Measurements from ENCODE around the gene ABLIM1. TPM values are rescaled to one million over a fixed set of nuclear protein-coding genes. Genes with fewer than 3 reads are reported as not detected.

The ABLIM1 gene
- total and polyA plus RNA-seq, 8 donors, result 28.1 to 276 (median 92.9) TPM

DNA sequence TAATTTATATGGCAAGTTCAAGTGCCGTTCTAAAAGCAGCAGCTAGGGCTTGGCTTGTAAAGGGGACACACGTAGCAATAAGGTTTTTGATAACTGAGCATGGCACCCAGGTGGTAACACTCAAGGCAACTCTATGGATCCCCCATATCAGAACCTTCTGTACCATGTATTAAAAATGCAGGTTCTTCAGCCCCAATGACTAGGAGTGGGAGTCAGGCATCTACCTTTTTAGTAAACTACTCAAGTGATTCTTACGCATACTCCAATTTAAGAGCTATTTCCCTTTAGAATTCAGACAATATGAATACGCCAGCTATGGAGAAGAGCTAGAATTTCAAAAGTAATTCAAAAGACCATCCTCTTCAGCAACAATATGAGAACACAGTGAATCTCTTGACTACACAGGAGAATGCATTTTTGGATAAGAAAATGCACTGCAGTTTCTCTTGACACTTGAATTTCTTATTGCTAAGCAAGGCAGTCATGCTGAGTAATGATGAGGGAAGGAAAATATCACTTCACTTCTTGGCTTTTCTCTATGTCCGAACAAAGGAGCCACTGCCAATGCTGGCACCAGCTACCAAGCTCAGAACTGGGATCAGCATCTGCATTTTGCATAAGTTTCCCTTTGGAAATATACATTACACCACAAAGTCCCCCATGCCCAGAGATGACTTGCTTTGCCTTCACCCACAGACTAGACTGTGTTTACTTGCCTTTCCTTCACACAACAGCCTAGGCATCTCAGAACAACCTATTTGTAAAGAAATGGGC lies 53.5 kb downstream of the ABLIM1 start:
- no peak for DNase-seq
- peaks cover 0 to 17% (median 2%) of the 10 kb centered on the region in 4 donors for H3K36me3 ChIP-seq
- H3K4me3 ChIP-seq, result no peak overlapping the region
- WGBS, 5 donors, result 55 to 78% (median 73%) methylated on average over 5 of the region's 5 CpGs
- no peaks in the 10 kb centered on the region for H3K9me3 ChIP-seq
- H3K27me3 ChIP-seq, result no peaks in the 10 kb centered on the region
- intact Hi-C loops (cut with DNase I; ENCODE audit: low total_unique reads), result no loop called here
- no peak for TF ChIP-seq POLR2A (IDR thresholded peaks at IDR 0.05)
- TF ChIP-seq, protein P1, sequence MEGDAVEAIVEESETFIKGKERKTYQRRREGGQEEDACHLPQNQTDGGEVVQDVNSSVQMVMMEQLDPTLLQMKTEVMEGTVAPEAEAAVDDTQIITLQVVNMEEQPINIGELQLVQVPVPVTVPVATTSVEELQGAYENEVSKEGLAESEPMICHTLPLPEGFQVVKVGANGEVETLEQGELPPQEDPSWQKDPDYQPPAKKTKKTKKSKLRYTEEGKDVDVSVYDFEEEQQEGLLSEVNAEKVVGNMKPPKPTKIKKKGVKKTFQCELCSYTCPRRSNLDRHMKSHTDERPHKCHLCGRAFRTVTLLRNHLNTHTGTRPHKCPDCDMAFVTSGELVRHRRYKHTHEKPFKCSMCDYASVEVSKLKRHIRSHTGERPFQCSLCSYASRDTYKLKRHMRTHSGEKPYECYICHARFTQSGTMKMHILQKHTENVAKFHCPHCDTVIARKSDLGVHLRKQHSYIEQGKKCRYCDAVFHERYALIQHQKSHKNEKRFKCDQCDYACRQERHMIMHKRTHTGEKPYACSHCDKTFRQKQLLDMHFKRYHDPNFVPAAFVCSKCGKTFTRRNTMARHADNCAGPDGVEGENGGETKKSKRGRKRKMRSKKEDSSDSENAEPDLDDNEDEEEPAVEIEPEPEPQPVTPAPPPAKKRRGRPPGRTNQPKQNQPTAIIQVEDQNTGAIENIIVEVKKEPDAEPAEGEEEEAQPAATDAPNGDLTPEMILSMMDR (IDR thresholded peaks at IDR 0.05), result no peak
- TF ChIP-seq EP300 (IDR thresholded peaks at IDR 0.05), result no peak
- no peak for TF ChIP-seq POLR2AphosphoS5 (IDR thresholded peaks at IDR 0.05)
- peak overlapping the region in 1 of 5 donors; percentile 13 for H3K27ac ChIP-seq
- peaks cover 0 to 40% (median 12%) of the 10 kb centered on the region in 4 donors for H3K4me1 ChIP-seq

DNA sequence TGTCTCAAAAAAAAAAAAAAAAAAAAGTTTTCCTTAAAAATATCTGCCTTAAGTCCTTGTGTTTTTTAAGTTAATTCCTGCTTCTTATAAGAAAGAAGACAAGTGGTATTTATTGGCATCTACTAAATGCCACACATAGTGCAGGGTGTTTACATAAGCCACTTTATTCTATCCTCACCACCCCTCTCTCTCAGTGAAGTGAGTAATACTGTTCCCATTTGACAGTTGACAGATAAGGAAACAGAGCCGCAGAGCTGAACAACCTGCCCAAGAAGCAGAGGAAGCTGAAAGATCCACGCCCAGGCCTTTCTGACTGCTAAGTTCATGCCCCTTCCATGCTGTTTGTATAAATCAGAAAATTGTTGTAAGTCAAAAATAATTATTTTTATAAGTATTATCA lies 54.1 kb downstream of the ABLIM1 start:
- WGBS, 5 donors, result 25 to 46% (median 37%) methylated on average over 2 of the region's 2 CpGs
- H3K4me1 ChIP-seq, result peaks cover 0 to 40% (median 12%) of the 10 kb centered on the region in 4 donors
- no peaks in the 10 kb centered on the region for H3K27me3 ChIP-seq
- no peaks in the 10 kb centered on the region for H3K9me3 ChIP-seq
- H3K4me3 ChIP-seq, result no peak overlapping the region
- H3K36me3 ChIP-seq, result peaks cover 0 to 17% (median 2%) of the 10 kb centered on the region in 4 donors
- intact Hi-C loops (cut with DNase I; ENCODE audit: low total_unique reads), result no loop called here
- peak in 1 of 2 donors; percentile 33 for DNase-seq
- TF ChIP-seq POLR2A (IDR thresholded peaks at IDR 0.05), result no peak
- TF ChIP-seq, protein P1 (IDR thresholded peaks at IDR 0.05), result no peak
- no peak for TF ChIP-seq EP300 (IDR thresholded peaks at IDR 0.05)
- TF ChIP-seq POLR2AphosphoS5 (IDR thresholded peaks at IDR 0.05), result no peak
- no peak overlapping the region for H3K27ac ChIP-seq

DNA sequence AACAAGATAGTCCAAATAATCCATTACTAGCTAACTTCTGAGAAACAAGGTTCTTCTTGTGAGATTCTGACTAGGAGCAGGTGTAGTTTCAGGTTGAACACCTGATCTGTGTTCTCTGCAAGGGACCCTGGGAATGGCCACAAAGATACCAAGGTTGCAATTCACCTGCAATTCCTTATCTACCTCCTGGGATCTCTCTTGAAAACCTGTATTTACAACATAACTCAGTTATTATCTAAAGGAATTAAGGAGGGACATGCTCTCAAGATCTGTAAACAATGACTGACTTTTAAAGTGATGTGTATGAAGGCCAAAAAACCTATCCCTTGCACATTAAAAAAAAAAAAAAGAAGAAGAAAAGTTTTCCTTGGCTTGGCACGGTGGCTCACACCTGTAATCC lies 54.8 kb downstream of the ABLIM1 start:
- no peak overlapping the region for H3K4me3 ChIP-seq
- no peaks in the 10 kb centered on the region for H3K9me3 ChIP-seq
- intact Hi-C loops (cut with DNase I; ENCODE audit: low total_unique reads), result no loop called here
- DNase-seq, result no peak
- H3K4me1 ChIP-seq, result peaks cover 0 to 40% (median 12%) of the 10 kb centered on the region in 4 donors
- WGBS, 5 donors, result 22 to 77% (median 56%) methylated on average over 1 of the region's 1 CpG
- H3K36me3 ChIP-seq, result peaks cover 0 to 17% (median 2%) of the 10 kb centered on the region in 4 donors
- TF ChIP-seq EP300 (IDR thresholded peaks at IDR 0.05), result no peak
- H3K27ac ChIP-seq, result no peak overlapping the region
- no peaks in the 10 kb centered on the region for H3K27me3 ChIP-seq

DNA sequence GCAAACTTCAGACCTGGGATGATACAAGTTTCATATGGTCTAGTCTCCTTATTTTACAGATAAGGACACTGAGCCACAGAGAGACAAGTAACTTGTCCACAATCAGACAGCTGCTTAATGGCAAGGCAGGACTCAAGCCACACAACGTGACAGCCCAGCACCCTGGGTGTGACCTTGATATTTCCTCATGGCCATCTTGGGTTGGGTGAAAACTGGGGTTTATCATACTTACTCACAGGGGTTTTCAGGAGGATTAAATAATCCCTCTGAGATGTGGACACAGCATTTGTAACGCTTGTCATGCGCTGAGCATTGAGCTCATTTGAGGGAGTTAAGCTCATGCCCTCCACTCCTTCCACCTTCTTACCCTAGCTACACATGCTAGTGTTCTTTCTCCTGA lies 58.0 kb downstream of the ABLIM1 start:
- intact Hi-C loops (cut with DNase I; ENCODE audit: low total_unique reads), result no loop called here
- no peaks in the 10 kb centered on the region for H3K9me3 ChIP-seq
- TF ChIP-seq EP300 (IDR thresholded peaks at IDR 0.05) (no peak), POLR2AphosphoS5 (IDR thresholded peaks at IDR 0.05) (no peak), POLR2A (IDR thresholded peaks at IDR 0.05) (no peak)
- TF ChIP-seq, protein P1 (IDR thresholded peaks at IDR 0.05), result no peak
- H3K27me3 ChIP-seq, result no peaks in the 10 kb centered on the region
- peaks cover 0 to 17% (median 2%) of the 10 kb centered on the region in 4 donors for H3K36me3 ChIP-seq
- H3K4me1 ChIP-seq, result peaks cover 0 to 23% (median 11%) of the 10 kb centered on the region in 4 donors
- WGBS, 5 donors, result 80 to 91% (median 88%) methylated on average over 3 of the region's 3 CpGs
- no peak for DNase-seq
- no peak overlapping the region for H3K27ac ChIP-seq
- no peak overlapping the region for H3K4me3 ChIP-seq

DNA sequence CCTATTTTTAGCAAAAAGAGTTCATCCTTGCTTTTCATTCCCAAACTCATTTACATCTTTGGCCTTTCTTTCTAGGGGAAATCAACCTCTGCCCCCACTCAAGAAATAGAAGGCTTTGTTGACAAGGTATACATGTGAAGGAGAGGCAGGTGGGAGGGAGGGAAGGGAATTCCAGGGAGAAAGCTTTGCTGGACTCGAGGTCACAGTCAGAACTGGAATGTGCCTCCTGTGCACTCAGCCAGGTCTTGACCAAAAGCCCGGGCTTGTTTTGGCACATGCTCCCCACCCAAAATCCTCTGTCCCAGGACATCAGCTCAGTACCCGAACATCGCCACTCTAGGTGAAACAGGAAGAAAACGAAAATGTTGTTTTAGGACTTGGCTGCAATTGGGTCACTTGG lies 61.3 kb downstream of the ABLIM1 start:
- TF ChIP-seq EP300 (IDR thresholded peaks at IDR 0.05) (no peak), POLR2A (IDR thresholded peaks at IDR 0.05) (no peak), POLR2AphosphoS5 (IDR thresholded peaks at IDR 0.05) (no peak)
- TF ChIP-seq, protein P1 (IDR thresholded peaks at IDR 0.05), result no peak
- 80 to 93% (median 83%) methylated on average over 5 of the region's 5 CpGs for WGBS, 5 donors
- H3K9me3 ChIP-seq, result peaks cover 0 to 4% (median 0%) of the 10 kb centered on the region in 4 donors
- H3K4me1 ChIP-seq, result no peaks in the 10 kb centered on the region
- no peak for DNase-seq
- no peak overlapping the region for H3K27ac ChIP-seq
- no peaks in the 10 kb centered on the region for H3K27me3 ChIP-seq
- peaks cover 0 to 17% (median 2%) of the 10 kb centered on the region in 4 donors for H3K36me3 ChIP-seq
- H3K4me3 ChIP-seq, result no peak overlapping the region
- intact Hi-C loops (cut with DNase I; ENCODE audit: low total_unique reads), result no loop called here
